A549 (cell line): ENCODE data around the gene GAREM1. TPM values are rescaled to one million over a fixed set of nuclear protein-coding genes. Genes with fewer than 3 reads are reported as not detected.

Source experiments
- ATAC-seq, 2 experiments: fragments of 200-7000 bp in 1 of 2; fragments of >200 bp in 1 of 2; cut with Nextera tagmentation in 1 of 2; cut with Tn5 transposase in 1 of 2; 3 replicates each; pipeline versions ENCODE4 v1.8.0 to v1.9.1; 2018 to 2020; ENCODE audit warnings: mild to moderate bottlenecking in 1 of 2, moderate library complexity in 1 of 2
- CTCF ChIA-PET: fragments of 300-600 bp; sonication (Branson Sonifier 250); formaldehyde crosslinking; extraction: SDS; loops from one replicate; lab custom pipeline; 2021; ENCODE audit warnings: antibody characterized with exemption, inconsistent platforms; lab: Yijun Ruan, JAX
- POLR2A ChIA-PET: fragments of 350-600 bp; formaldehyde crosslinking; extraction: SDS; loops from one replicate; lab custom pipeline; 2021; ENCODE audit warnings: antibody characterized with exemption, inconsistent platforms; lab: Yijun Ruan, JAX
- DNase-seq, 2 experiments: peaks; one replicate each; pipeline versions ENCODE4 v3.0.0 to v3.0.0-alpha.2; 2011 to 2016; ENCODE audit warnings: low read depth in 1 of 2, low spot score in 1 of 2
- FAIRE-seq: peaks from 2 replicates; lab custom pipeline; 2011; peaks lifted over from hg19 to GRCh38; lab: Jason Lieb, UNC
- H3K27ac ChIP-seq, 2 experiments: fragments of >200 bp; sonication (Bioruptor Twin); formaldehyde crosslinking; 3 replicates each; pipeline ENCODE4 v1.5.1; 2016 to 2017
- H3K4me1 ChIP-seq: fragments of >200 bp; sonication (Bioruptor Twin); formaldehyde crosslinking; 3 replicates; pipeline ENCODE4 v1.6.1; 2016
- H3K4me2 ChIP-seq: fragments of >200 bp; sonication (Bioruptor Twin); formaldehyde crosslinking; 3 replicates; pipeline ENCODE4 v1.6.1; 2016
- H3K4me3 ChIP-seq: fragments of >200 bp; sonication (Bioruptor Twin); formaldehyde crosslinking; 3 replicates; pipeline ENCODE4 v1.5.1; 2016
- H3K9me3 ChIP-seq: fragments of >200 bp; sonication (Bioruptor Twin); formaldehyde crosslinking; 3 replicates; pipeline ENCODE4 v1.6.1; 2016
- CEBPB ChIP-seq, 2 experiments: fragments of >200 bp in 1 of 2; sonication (Bioruptor Twin) in 1 of 2; formaldehyde crosslinking in 1 of 2; IDR thresholded peaks; 2 replicates each; pipeline ENCODE4 v1.6.1; 2012 to 2016
- EHF ChIP-seq: fragments of 250-450 bp; sonication (Bioruptor Pico); IDR thresholded peaks from 2 replicates; pipeline ENCODE4 v1.5.0; 2020; ENCODE audit warnings: mild to moderate bottlenecking
- ESRRA ChIP-seq: fragments of 150-350 bp; IDR thresholded peaks from 2 replicates; pipeline ENCODE4 v1.6.1; 2014; ENCODE audit warnings: mild to moderate bottlenecking, low read length, borderline replicate concordance
- FOSB ChIP-seq: fragments of 250-450 bp; sonication (Bioruptor Pico); IDR thresholded peaks from 2 replicates; pipeline ENCODE4 v1.5.0; 2020; ENCODE audit warnings: mild to moderate bottlenecking, moderate library complexity
- FOXS1 ChIP-seq: fragments of 250-450 bp; sonication (Bioruptor Pico); IDR thresholded peaks from 2 replicates; pipeline ENCODE4 v1.5.0; 2020; ENCODE audit warnings: mild to moderate bottlenecking, moderate library complexity
- GATA3 ChIP-seq: IDR thresholded peaks from 2 replicates; pipeline ENCODE4 v1.6.1; 2012; ENCODE audit warnings: borderline replicate concordance
- HDAC2 ChIP-seq: fragments of 200-600 bp; sonication (generic); IDR thresholded peaks from 2 replicates; pipeline ENCODE4 v1.6.1; 2016
- HOXB5 ChIP-seq: fragments of 250-450 bp; sonication (Bioruptor Pico); IDR thresholded peaks from 2 replicates; pipeline ENCODE4 v1.5.0; 2020; ENCODE audit warnings: mild to moderate bottlenecking, moderate library complexity
- JUNB ChIP-seq: fragments of >200 bp; sonication (Bioruptor Twin); formaldehyde crosslinking; IDR thresholded peaks from 2 replicates; pipeline ENCODE4 v1.6.1; 2016
- KDM1A ChIP-seq: fragments of 200-600 bp; sonication (generic); IDR thresholded peaks from 2 replicates; pipeline ENCODE4 v1.6.1; 2016; ENCODE audit warnings: low read depth, mild to moderate bottlenecking
- KDM5A ChIP-seq: fragments of 200-600 bp; sonication (generic); IDR thresholded peaks from 2 replicates; pipeline ENCODE4 v1.6.1; 2016; ENCODE audit warnings: antibody characterized with exemption, mild to moderate bottlenecking
- MAFK ChIP-seq: fragments of 450-650 bp; IDR thresholded peaks from 2 replicates; pipeline ENCODE4 v1.6.1; 2014; ENCODE audit not compliant: partially characterized antibody
- MAZ ChIP-seq: fragments of 150-350 bp; IDR thresholded peaks from 2 replicates; pipeline ENCODE4 v1.6.1; 2014; ENCODE audit warnings: antibody characterized with exemption, low read depth, low read length, borderline replicate concordance
- NFE2L2 ChIP-seq: fragments of 150-350 bp; conservative IDR thresholded peaks from 2 replicates; pipeline ENCODE4 v1.6.1; 2014; ENCODE audit warnings: low read length
- NPAS2 ChIP-seq: fragments of 250-450 bp; sonication (Bioruptor Pico); IDR thresholded peaks from 2 replicates; pipeline ENCODE4 v1.8.0; 2022; ENCODE audit warnings: mild to moderate bottlenecking, moderate library complexity, borderline replicate concordance
- POLR2A ChIP-seq: IDR thresholded peaks from 2 replicates; pipeline ENCODE4 v1.6.1; 2012; ENCODE audit warnings: mild to moderate bottlenecking, low read length
- POLR2AphosphoS2 ChIP-seq: conservative IDR thresholded peaks from 2 replicates; pipeline ENCODE4 v1.6.1; 2012; ENCODE audit warnings: low read length, improper control_type of control experiment, inconsistent platforms
- RFX5 ChIP-seq: fragments of 450-650 bp; IDR thresholded peaks from 2 replicates; pipeline ENCODE4 v1.7.1; 2014; ENCODE audit warnings: antibody characterized with exemption, mild to moderate bottlenecking, moderate library complexity
- RNF2 ChIP-seq: fragments of 200-600 bp; sonication (generic); IDR thresholded peaks from 2 replicates; pipeline ENCODE4 v1.6.1; 2016; ENCODE audit warnings: low read depth, mild to moderate bottlenecking, antibody characterized with exemption, moderate library complexity, borderline replicate concordance
- TP53 ChIP-seq: fragments of 250-450 bp; sonication (Bioruptor Pico); IDR thresholded peaks from 2 replicates; pipeline ENCODE4 v1.5.0; 2021; ENCODE audit warnings: mild to moderate bottlenecking, moderate library complexity
- ZFP36 ChIP-seq: fragments of 450-650 bp; IDR thresholded peaks from 2 replicates; pipeline ENCODE4 v1.6.1; 2014; ENCODE audit warnings: borderline replicate concordance; ENCODE audit not compliant: partially characterized antibody
- ZNF302 ChIP-seq: fragments of 250-450 bp; sonication (Bioruptor Pico); IDR thresholded peaks from 2 replicates; pipeline ENCODE4 v1.9.0; 2021; ENCODE audit warnings: inconsistent platforms, mild to moderate bottlenecking, moderate library complexity
- WGBS: methylation state at CpG from one replicate; pipeline ENCODE4 v1.1.6; 2017; ENCODE audit errors: missing lambda C conversion rate; 5-methylcytosine and 5-hydroxymethylcytosine counted together
- polyA plus RNA-seq, 4 experiments: library from polyadenylated mRNA; depleted of rRNA in 3 of 4; stranded (reverse); fragments of >200 nt; fragmentation: RNase III in 1 of 4; extraction: RNeasy Plus Mini Kit Qiagen cat#74134 plus additional on column Dnase treatment in 1 of 4; gene quantifications; 2 replicates in 3 of 4; 3 replicates in 1 of 4; pipeline ENCODE4 v1.2.3, GENCODE V29; 2011 to 2017
- TF ChIP-seq, protein P1 (sequence below): fragments of >200 bp; sonication (Bioruptor Twin); formaldehyde crosslinking; IDR thresholded peaks from 2 replicates; pipeline ENCODE4 v1.6.1; 2016
- TF ChIP-seq, protein P2 (sequence below): fragments of 250-450 bp; sonication (Bioruptor Pico); IDR thresholded peaks from 2 replicates; pipeline ENCODE4 v1.5.0; 2020; ENCODE audit warnings: low read depth, mild to moderate bottlenecking, moderate library complexity
- TF ChIP-seq, protein P3 (sequence below): IDR thresholded peaks from 2 replicates; pipeline ENCODE4 v1.6.1; 2012
- TF ChIP-seq, protein P4 (sequence below): fragments of >200 bp; sonication (Bioruptor Twin); formaldehyde crosslinking; IDR thresholded peaks from 3 replicates; pipeline ENCODE4 v1.5.1; 2016
- TF ChIP-seq, protein P5 (sequence below): IDR thresholded peaks from 2 replicates; pipeline ENCODE4 v1.6.1; 2012

GAREM1 gene
- polyA plus RNA-seq, 2 of the 4 experiments (the other 2 are of a cell fraction): 1.3 to 5.0 TPM

DNA sequence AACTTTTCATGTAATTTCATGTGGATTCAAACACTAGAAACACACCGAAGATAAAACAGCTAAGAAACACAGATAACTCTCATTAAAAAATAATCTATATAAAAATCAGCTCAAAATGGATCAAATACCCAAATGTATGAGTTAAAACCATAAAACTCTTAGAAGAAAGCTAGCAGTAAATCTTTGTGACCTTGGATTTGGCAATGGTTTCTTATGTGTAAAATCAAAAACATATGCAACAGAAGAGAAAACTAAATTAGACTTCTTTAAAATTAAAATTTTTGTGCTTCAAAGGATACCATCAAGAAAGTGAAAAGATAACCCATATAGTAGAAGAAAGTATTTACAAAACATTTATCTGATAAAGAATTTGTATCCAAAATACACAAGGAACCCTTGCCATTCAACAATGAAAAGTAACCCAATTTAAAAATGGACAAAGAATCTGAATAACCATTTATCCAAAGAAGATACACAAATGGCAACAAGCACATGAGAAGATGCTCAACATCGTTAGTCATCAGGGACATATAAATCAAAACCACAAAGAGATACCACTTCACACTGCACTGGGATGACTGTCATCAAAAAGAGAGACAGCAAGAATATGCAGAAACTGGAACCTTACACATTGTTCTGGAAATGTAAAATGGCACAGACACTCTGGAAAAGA, 27.5 kb downstream of the GAREM1 start:
- H3K4me3 ChIP-seq: no peak overlapping the region
- ChIA-PET CTCF (no interaction called here), POLR2A (no interaction called here)
- no peak for ATAC-seq
- H3K4me1 ChIP-seq: no peaks in the 10 kb centered on the region
- 63% methylated on average over 2 of the region's 2 CpGs for whole genome bisulfite sequencing
- TF ChIP-seq POLR2AphosphoS2 (no peak), JUNB (no peak), FOSB (CRISPR knock-in tag) (no peak), POLR2A (no peak), HOXB5 (CRISPR knock-in tag) (no peak), ESRRA (no peak), MAZ (no peak), ZFP36 (no peak), RNF2 (no peak), RFX5 (no peak), FOXS1 (CRISPR knock-in tag) (no peak), CEBPB (IDR thresholded peaks at IDR 0.05) (no peak), KDM5A (no peak), MAFK (no peak)
- TF ChIP-seq, protein P1, sequence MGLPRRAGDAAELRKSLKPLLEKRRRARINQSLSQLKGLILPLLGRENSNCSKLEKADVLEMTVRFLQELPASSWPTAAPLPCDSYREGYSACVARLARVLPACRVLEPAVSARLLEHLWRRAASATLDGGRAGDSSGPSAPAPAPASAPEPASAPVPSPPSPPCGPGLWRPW: no peak
- TF ChIP-seq, protein P2, sequence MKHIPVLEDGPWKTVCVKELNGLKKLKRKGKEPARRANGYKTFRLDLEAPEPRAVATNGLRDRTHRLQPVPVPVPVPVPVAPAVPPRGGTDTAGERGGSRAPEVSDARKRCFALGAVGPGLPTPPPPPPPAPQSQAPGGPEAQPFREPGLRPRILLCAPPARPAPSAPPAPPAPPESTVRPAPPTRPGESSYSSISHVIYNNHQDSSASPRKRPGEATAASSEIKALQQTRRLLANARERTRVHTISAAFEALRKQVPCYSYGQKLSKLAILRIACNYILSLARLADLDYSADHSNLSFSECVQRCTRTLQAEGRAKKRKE: no peak
- H3K9me3 ChIP-seq: no peaks in the 10 kb centered on the region
- FAIRE-seq: no peak
- no peak overlapping the region for H3K27ac ChIP-seq
- no peak for DNase-seq
- H3K4me2 ChIP-seq: no peak overlapping the region

DNA sequence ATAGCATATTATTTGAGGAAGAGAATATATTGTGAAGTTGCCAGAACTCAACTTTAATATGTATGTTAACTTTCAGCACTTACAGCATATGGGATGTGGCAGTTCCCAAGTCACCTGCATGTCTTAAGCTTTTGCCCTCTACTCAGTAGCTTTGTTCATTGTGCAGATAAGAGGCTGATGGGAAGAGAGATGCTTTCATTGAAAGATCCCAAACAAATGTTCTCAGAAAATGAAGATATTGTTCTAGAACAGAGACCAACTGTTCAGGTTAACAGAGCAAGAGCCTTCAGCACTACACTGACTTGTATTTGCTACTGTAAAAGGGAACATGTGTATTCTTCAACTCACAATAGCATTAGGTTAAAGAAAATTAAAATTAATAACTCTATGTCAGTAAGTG, 28.1 kb downstream of the GAREM1 start:
- Histone ChIP-seq H3K4me2 (no peak overlapping the region), H3K27ac (no peak overlapping the region), H3K4me3 (no peak overlapping the region), H3K4me1 (no peaks in the 10 kb centered on the region), H3K9me3 (no peaks in the 10 kb centered on the region)
- ATAC-seq (no peak), DNase-seq (no peak), FAIRE-seq (no peak)
- POLR2A ChIA-PET: no interaction called here
- TF ChIP-seq KDM1A (no peak), ESRRA (no peak), EHF (CRISPR knock-in tag) (no peak), ZNF302 (no peak)
- CTCF ChIA-PET: interaction anchor here (1.4 kb wide), 1 partner anchor 28 kb away, joined by 8 read pairs; the partner anchor contains the start of gene GAREM1

DNA sequence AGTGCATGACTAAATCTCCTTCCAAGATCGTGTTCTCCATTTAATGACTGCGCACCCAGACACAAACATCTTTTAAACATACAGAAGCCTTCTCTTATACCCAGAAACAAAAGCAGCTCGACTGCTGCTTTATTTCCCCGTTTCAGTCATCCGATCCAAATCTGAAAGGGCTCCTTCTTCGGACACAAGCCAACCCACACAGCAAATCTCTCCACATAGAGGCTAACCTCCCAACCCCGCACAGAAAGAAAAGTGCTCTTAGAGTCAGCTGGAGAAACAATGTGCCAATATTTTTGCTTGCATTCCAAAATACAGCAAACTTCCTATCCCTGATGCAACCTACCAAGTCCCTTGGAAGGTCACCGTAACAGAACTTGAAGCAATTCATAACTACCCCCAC, 29.1 kb downstream of the GAREM1 start:
- Histone ChIP-seq H3K4me2 (no peak overlapping the region), H3K4me1 (no peaks in the 10 kb centered on the region), H3K9me3 (no peaks in the 10 kb centered on the region), H3K4me3 (no peak overlapping the region), H3K27ac (no peak overlapping the region)
- no peak for DNase-seq
- 81% methylated on average over 8 of the region's 8 CpGs for WGBS
- POLR2A ChIA-PET: no interaction called here
- FAIRE-seq: no peak
- CTCF ChIA-PET: interaction anchor here (1.4 kb wide), 1 partner anchor 29 kb away, joined by 8 read pairs; the partner anchor contains the start of gene GAREM1
- ATAC-seq: no peak
- TF ChIP-seq KDM1A (no peak), HOXB5 (CRISPR knock-in tag) (no peak), HDAC2 (no peak), KDM5A (no peak)

DNA sequence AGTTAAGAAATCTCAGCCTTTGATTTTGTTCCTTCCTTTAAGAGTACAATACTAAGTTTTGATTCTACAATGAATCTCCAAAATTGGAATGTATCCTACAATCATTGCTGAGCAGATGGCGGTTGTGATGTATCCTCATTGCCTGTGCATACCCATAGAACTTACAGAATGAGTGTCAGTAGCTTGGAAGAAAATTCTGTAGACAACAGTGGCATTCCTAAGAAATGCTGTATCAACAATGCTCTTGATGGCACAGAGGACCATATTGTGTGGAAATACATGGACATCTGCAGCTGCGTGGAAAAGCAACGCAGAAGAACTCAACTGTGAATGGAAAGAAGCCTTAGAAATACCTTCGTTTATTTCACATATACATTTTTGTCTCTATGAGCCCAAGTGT, 30.2 kb downstream of the GAREM1 start:
- TF ChIP-seq GATA3 (no peak), NFE2L2 (no peak), FOXS1 (CRISPR knock-in tag) (no peak), ESRRA (no peak), FOSB (CRISPR knock-in tag) (no peak), TP53 (CRISPR knock-in tag) (no peak), NPAS2 (CRISPR knock-in tag) (no peak), ZNF302 (no peak)
- TF ChIP-seq, protein P3, sequence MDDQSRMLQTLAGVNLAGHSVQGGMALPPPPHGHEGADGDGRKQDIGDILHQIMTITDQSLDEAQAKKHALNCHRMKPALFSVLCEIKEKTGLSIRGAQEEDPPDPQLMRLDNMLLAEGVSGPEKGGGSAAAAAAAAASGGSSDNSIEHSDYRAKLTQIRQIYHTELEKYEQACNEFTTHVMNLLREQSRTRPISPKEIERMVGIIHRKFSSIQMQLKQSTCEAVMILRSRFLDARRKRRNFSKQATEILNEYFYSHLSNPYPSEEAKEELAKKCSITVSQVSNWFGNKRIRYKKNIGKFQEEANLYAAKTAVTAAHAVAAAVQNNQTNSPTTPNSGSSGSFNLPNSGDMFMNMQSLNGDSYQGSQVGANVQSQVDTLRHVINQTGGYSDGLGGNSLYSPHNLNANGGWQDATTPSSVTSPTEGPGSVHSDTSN: no peak
- TF ChIP-seq, protein P4, sequence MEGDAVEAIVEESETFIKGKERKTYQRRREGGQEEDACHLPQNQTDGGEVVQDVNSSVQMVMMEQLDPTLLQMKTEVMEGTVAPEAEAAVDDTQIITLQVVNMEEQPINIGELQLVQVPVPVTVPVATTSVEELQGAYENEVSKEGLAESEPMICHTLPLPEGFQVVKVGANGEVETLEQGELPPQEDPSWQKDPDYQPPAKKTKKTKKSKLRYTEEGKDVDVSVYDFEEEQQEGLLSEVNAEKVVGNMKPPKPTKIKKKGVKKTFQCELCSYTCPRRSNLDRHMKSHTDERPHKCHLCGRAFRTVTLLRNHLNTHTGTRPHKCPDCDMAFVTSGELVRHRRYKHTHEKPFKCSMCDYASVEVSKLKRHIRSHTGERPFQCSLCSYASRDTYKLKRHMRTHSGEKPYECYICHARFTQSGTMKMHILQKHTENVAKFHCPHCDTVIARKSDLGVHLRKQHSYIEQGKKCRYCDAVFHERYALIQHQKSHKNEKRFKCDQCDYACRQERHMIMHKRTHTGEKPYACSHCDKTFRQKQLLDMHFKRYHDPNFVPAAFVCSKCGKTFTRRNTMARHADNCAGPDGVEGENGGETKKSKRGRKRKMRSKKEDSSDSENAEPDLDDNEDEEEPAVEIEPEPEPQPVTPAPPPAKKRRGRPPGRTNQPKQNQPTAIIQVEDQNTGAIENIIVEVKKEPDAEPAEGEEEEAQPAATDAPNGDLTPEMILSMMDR: no peak
- TF ChIP-seq, protein P5, sequence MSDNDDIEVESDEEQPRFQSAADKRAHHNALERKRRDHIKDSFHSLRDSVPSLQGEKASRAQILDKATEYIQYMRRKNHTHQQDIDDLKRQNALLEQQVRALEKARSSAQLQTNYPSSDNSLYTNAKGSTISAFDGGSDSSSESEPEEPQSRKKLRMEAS: no peak
- ChIA-PET CTCF (interaction anchor here (1.2 kb wide), 1 partner anchor 10 kb away, joined by 5 read pairs; no protein-coding TSS in a partner anchor), POLR2A (interaction anchor here (0.5 to 0.6 kb wide), 2 partner anchors 29 to 89 kb away, joined by 3 to 4 read pairs; no protein-coding TSS in a partner anchor)
- DNase-seq: no peak
- Histone ChIP-seq H3K4me1 (no peaks in the 10 kb centered on the region), H3K27ac (no peak overlapping the region), H3K9me3 (no peaks in the 10 kb centered on the region), H3K4me3 (no peak overlapping the region), H3K4me2 (no peak overlapping the region)
- 76% methylated on average over 4 of the region's 4 CpGs for WGBS
- FAIRE-seq: no peak
- no peak for ATAC-seq
